DOHH2 (cell line): ENCODE measurements around the gene GRM4.

Experiments
- H3F3A ChIP-seq: fragments of 200-600 bp; sonication (generic), shearing (Covaris generic); 2 replicates; pipeline ENCODE4 v1.6.0; 2016; ENCODE audit warnings: antibody characterized with exemption, mild to moderate bottlenecking; ENCODE audit not compliant: control insufficient read depth, insufficient read depth
- H3K27ac ChIP-seq: fragments of 200-600 bp; sonication (generic); 2 replicates; pipeline ENCODE4 v1.5.1; 2014; ENCODE audit warnings: low read depth, mild to moderate bottlenecking, low read length, moderate library complexity
- H3K27me3 ChIP-seq: fragments of 200-600 bp; sonication (generic); 2 replicates; pipeline ENCODE4 v1.6.1; 2014; ENCODE audit warnings: mild to moderate bottlenecking, low read length, mixed read lengths; ENCODE audit not compliant: control insufficient read depth
- H3K36me3 ChIP-seq: fragments of 200-600 bp; sonication (generic); 2 replicates; pipeline ENCODE4 v1.6.1; 2014; ENCODE audit warnings: mild to moderate bottlenecking, low read length, moderate library complexity, mixed read lengths; ENCODE audit not compliant: control insufficient read depth
- H3K4me1 ChIP-seq: fragments of 200-600 bp; sonication (generic); 2 replicates; pipeline ENCODE4 v1.6.1; 2014; ENCODE audit warnings: mild to moderate bottlenecking, low read length, mixed read lengths; ENCODE audit not compliant: control insufficient read depth
- H3K4me2 ChIP-seq: fragments of 200-600 bp; sonication (generic); 2 replicates; pipeline ENCODE4 v1.6.0; 2014; ENCODE audit warnings: mild to moderate bottlenecking, low read length, moderate library complexity
- H3K4me3 ChIP-seq: fragments of 200-600 bp; sonication (generic); 2 replicates; pipeline ENCODE4 v1.5.1; 2014; ENCODE audit warnings: mild to moderate bottlenecking, low read length, mixed read lengths
- H3K79me2 ChIP-seq: fragments of 200-600 bp; sonication (generic); 2 replicates; pipeline ENCODE4 v1.6.1; 2014; ENCODE audit warnings: mild to moderate bottlenecking, low read length, mixed read lengths; ENCODE audit not compliant: control insufficient read depth
- H3K9me2 ChIP-seq: fragments of 200-600 bp; sonication (generic); replicated peaks from 2 replicates; pipeline ENCODE4 v1.6.1; 2014; ENCODE audit warnings: mild to moderate bottlenecking, low read length, mixed read lengths; ENCODE audit not compliant: control insufficient read depth
- H3K9me3 ChIP-seq: fragments of 200-600 bp; sonication (generic); 2 replicates; pipeline ENCODE4 v1.6.1; 2014; ENCODE audit warnings: antibody characterized with exemption, low read length, mixed read lengths; ENCODE audit not compliant: control insufficient read depth, insufficient read depth
- H4K20me1 ChIP-seq: fragments of 200-600 bp; sonication (generic); 2 replicates; pipeline ENCODE4 v1.6.0; 2014; ENCODE audit warnings: low read depth, mild to moderate bottlenecking, antibody characterized with exemption, low read length, moderate library complexity; ENCODE audit not compliant: control insufficient read depth, insufficient read depth
- CTCF ChIP-seq: fragments of 200-600 bp; sonication (generic); IDR thresholded peaks from one replicate; pipeline ENCODE4 v1.5.1; 2014; ENCODE audit warnings: antibody characterized with exemption, mild to moderate bottlenecking, low read depth, low read length; ENCODE audit not compliant: poor library complexity, severe bottlenecking
- EZH2phosphoT487 ChIP-seq: fragments of 200-600 bp; sonication (generic); IDR thresholded peaks from 2 replicates; pipeline ENCODE4 v1.6.1; 2017; ENCODE audit warnings: borderline replicate concordance, mild to moderate bottlenecking, antibody characterized with exemption, low read length, moderate library complexity, mixed read lengths

Gene GRM4

GRCh38 chr6:34029489-34030280 lies 116.2 kb downstream of the GRM4 start:
- Histone ChIP-seq H3K36me3 (no peaks in the 10 kb centered on the region), H3K27ac (no peak overlapping the region), H3F3A (no peaks in the 10 kb centered on the region), H3K4me2 (no peak overlapping the region), H3K9me3 (no peaks in the 10 kb centered on the region), H3K27me3 (no peaks in the 10 kb centered on the region), H3K79me2 (no peaks in the 10 kb centered on the region), H3K9me2 (no peaks in the 10 kb centered on the region), H4K20me1 (no peaks in the 10 kb centered on the region), H3K4me3 (no peak overlapping the region), H3K4me1 (peaks cover 16% of the 10 kb centered on the region)
- no peak for TF ChIP-seq EZH2phosphoT487
- TF ChIP-seq CTCF: no peak

DNA sequence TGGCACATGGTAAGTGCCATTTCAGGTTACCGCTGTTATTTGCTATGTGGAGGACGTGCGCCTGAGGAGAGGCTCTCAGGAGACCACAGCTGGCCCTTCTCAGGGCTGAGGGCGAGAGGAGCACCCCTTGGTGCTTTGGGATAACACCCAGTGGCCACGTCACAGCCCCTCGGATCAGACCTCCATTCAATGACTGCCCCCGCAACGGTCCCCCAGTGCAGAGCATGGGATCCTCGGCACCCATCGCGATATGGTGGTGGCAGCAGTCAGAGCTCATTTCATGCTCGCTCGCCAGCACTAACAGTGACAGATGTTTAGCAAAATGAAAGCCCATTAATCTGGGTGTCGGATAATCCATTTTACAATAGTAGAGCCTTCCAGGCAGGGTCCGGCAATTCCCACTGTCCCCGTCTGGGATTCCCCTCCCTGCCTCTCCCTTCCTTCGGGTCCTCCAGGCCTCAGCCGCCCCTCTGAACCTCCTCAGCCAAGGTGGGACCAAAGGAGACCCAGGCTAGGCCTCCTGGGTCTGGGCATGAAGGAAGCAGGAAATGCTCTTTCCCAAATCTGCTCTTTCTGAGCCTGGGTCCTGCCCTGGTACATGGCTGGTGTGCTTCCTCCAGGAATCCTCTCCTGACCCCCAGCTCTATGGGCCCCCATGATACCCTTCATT lies 117.1 kb downstream of the GRM4 start:
- H3K9me2 ChIP-seq: no peaks in the 10 kb centered on the region
- no peaks in the 10 kb centered on the region for H3F3A ChIP-seq
- no peak overlapping the region for H3K27ac ChIP-seq
- no peak overlapping the region for H3K4me3 ChIP-seq
- H3K9me3 ChIP-seq: no peaks in the 10 kb centered on the region
- no peak overlapping the region for H3K4me2 ChIP-seq
- no peaks in the 10 kb centered on the region for H4K20me1 ChIP-seq
- H3K4me1 ChIP-seq: peaks cover 16% of the 10 kb centered on the region
- no peaks in the 10 kb centered on the region for H3K27me3 ChIP-seq
- no peak for TF ChIP-seq EZH2phosphoT487
- no peak for TF ChIP-seq CTCF
- H3K79me2 ChIP-seq: no peaks in the 10 kb centered on the region
- no peaks in the 10 kb centered on the region for H3K36me3 ChIP-seq

GRCh38 chr6:34027939-34028441 lies 117.9 kb downstream of the GRM4 start:
- TF ChIP-seq EZH2phosphoT487: no peak
- peak; percentile 5 for TF ChIP-seq CTCF
- Histone ChIP-seq H3K9me2 (no peaks in the 10 kb centered on the region), H3K27me3 (no peaks in the 10 kb centered on the region), H3K4me2 (no peak overlapping the region), H3K4me1 (peaks cover 16% of the 10 kb centered on the region), H3K4me3 (no peak overlapping the region), H3K79me2 (no peaks in the 10 kb centered on the region), H3K27ac (no peak overlapping the region), H3K9me3 (no peaks in the 10 kb centered on the region), H3K36me3 (no peaks in the 10 kb centered on the region), H3F3A (no peaks in the 10 kb centered on the region), H4K20me1 (no peaks in the 10 kb centered on the region)
